Measurements from ENCODE around the gene TCF4.
A peak's percentile ranks its signal among the peaks of the same experiment; 100 is the strongest.

The TCF4 gene

DNA sequence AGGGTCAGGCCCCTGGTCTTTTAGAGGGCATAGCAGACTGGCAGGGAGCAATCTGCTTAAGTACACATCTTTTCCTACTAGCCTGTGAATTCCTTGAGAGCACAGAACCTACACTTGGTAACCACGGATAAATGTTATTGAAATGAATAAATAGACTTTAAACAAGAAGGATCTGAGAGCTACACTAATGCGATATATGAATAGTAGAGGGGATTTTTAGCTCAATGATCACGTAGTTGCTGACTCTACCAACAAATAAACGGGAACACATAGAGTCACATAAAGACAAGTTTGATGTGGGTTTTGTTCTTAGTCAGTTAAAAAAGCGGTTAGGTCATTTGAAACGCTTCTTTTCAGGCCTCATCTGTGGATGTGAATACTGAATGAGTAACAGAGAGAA lies 338.4 kb downstream of the TCF4 start:
- DNase-seq: no peak

DNA sequence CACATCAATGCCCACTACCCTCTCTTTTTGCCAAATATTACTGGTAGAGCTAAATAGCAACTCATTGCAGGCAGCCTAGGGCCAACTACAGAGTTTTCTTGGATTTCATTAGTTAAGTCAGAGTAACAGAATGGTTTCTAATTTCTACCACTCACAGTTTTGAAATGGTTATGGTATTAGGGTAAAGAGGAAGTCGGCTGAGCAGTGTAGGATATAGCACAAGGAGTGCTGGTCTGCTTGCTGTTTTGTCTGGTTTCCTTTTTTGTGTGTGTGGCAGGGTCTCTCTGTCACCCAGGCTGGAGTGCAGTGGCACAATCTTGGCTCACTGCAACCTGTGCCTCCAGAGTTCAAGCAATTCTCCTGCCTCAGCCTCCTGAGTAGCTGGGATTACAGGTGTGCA lies 339.5 kb downstream of the TCF4 start:
- no peak for DNase-seq

DNA sequence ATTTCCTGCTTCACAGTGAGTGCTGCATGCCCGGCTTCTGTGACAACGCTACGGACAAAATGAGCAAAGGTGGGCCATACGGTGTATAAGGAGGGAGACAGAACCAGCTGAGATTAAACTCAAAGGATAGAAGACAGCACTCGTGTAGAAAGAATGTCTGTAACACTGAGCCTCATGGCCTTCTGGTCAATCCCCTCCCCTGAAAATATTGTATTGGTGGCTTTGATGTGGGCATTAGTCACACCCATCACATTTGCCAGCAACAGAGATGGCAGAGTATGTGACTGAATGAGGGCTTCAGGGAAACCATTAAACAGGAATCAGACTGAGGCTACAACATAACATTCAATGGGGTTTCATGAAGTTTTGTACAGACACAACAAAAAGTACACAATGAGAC lies 341.0 kb downstream of the TCF4 start:
- no peak for DNase-seq

GRCh38 chr18:55246278-55246677 lies 341.7 kb downstream of the TCF4 start:
- no peak for DNase-seq

- no peak for DNase-seq
These were observed 342.8 kb downstream of the TCF4 start for GRCh38 chr18:55245211-55245614.

DNA sequence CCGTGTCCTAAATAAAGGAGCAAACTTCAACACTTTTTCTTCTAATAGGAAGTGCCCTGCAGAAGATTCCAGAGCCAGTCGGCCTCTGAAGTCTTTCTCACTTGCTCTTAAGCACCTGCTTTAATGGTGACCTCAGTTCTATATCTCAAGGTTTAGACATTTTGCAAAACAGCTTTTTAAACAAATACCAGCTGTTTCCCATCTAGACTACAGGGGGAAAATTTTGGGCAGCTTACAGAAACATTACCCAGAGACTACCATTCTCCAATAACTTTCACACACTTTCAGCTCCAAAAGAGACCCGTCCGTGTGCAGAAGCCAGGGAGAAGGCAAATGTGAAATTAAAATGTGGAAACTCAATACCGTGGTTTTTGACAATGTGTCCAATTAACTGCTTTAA lies 343.4 kb downstream of the TCF4 start:
- DNase-seq: no peak

- DNase-seq: no peak
These were observed 344.1 kb downstream of the TCF4 start for GRCh38 chr18:55243857-55244256.

DNA sequence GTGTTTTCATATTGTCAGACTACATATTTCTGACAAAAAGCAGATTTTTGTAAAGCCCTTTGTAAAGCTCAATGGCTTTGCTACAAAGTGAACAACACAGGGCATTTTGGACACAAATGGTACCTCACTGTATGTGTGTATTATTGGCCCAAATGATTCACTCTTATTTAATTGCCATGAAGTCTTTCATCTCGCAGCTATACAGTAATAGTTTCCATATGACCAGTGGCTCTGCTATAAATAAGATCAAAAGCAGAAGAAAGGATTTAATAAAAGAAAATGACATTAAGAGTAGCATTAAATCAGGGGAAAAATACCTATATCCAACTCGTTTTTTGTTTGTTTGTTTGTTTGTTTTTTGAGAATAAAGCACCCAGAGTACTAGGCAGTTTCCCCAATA lies 344.7 kb downstream of the TCF4 start:
- DNase-seq: no peak

DNA sequence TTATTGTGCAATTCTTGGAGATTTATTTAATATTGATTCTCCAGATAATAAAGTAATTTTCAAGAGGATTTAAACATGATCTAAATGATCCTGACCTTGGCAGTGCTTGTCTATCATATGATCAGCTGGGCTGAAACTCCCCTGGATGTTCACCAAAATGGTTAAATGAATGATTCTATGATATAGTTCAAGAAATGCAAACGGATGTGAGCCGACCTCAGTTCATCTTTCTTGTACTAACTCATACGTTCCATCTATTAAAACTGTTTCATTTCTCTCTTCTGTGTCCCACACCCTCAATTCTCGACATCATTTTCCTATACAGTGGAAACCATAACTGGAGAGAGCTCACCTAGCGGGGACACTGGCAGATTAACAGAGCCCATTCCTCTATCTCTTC lies 347.0 kb downstream of the TCF4 start:
- no peak for DNase-seq

GRCh38 chr18:55239740-55240139 lies 348.3 kb downstream of the TCF4 start:
- DNase-seq: no peak

- no peak for DNase-seq
These were observed 350.3 kb downstream of the TCF4 start for GRCh38 chr18:55237660-55238059.

GRCh38 chr18:55236150-55236931 lies 351.7 kb downstream of the TCF4 start:
- no peak for DNase-seq

- DNase-seq: no peak
These were observed 352.9 kb downstream of the TCF4 start for GRCh38 chr18:55235094-55235461.

- peak; percentile 73 for DNase-seq
These were observed 353.5 kb downstream of the TCF4 start for GRCh38 chr18:55234366-55235093.

DNA sequence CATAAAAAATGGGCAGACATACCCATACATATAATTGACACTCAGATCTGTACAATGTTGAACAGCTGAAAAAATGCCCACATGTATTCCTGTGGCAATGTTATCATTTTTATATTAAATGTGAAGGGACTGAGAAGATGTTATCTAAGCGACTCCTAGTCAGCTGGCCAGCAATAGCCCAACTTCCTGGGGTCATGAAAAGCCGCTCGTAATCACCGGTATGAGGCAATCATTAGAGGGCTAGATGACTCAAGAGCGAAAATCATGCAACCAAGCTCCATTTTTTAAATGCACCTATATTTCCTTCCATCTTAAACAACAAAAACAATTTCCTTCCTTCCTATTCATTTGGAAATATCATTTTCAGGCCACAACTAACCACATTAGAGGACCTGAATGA lies 354.1 kb downstream of the TCF4 start:
- no peak for DNase-seq

GRCh38 chr18:55232506-55232905 lies 355.5 kb downstream of the TCF4 start:
- DNase-seq: no peak

GRCh38 chr18:55229682-55230081 lies 358.3 kb downstream of the TCF4 start:
- DNase-seq: no peak

DNA sequence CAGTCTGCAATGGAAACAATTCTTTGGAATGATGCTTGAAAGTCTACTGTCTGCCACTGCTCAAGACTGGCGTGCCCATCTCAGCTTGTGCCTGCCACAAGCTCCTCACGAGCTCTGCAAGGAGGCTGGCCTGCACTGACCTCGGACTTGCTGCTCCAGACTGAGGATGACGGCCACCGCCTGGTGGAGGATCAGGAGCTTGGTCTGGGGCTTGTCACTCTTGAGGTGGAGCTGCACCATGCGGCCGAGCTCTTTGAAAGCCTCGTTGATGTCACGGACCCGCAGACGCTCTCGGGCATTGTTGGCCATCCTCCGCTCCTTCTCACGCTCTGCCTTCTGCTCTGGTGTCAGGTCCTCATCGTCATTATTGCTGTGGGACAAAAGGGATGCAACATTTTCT lies 359.3 kb downstream of the TCF4 start:
- no peak for DNase-seq

GRCh38 chr18:55228191-55228590 lies 359.8 kb downstream of the TCF4 start:
- no peak for DNase-seq

DNA sequence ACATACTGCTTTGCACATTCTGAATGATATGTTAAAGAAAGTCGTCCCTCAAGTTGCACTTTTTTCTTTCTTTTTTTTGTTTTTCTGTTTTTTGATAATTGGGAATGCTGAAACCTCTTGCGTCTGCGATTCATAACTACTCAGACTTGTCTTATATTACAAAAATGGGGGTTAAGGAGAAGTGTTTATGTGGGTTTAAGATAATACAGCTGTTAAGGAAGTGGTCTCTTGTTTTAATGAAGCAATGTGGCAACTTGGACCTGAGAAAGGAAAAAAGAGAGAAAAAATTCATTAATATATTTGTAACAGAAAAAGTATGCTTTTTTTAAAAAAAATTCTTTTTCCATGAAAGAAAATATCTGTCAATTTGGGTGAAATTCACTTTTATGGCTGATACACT lies 360.2 kb downstream of the TCF4 start:
- no peak for DNase-seq

- DNase-seq: no peak
These were observed 361.9 kb downstream of the TCF4 start for GRCh38 chr18:55226044-55226443.

DNA sequence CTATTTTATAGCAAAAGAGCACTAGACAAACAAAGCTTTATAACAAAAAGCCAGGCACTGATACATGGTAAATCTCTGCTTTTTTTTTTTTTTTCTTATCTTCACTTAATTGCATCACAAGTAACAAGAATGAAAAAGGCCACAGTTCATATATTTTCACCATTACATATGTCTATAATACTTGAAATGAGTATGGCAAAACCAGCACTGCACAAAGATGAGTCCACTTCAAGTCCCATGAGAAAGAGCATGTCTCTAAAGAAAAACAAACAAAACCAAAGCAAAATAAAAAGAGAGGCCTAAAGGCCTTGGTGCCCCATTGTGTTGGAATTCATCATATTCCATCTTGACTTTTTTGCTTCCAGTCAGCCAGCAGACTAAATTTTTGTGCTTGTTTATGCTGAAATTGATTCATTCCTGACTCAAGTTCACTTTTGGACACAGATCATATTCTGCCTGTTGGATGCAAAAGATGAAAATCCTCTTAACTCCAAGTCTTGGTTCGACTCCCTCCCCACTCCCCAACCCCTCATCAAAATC lies 363.8 kb downstream of the TCF4 start:
- DNase-seq: no peak

- DNase-seq: no peak
These were observed 366.4 kb downstream of the TCF4 start for GRCh38 chr18:55221622-55222021.

DNA sequence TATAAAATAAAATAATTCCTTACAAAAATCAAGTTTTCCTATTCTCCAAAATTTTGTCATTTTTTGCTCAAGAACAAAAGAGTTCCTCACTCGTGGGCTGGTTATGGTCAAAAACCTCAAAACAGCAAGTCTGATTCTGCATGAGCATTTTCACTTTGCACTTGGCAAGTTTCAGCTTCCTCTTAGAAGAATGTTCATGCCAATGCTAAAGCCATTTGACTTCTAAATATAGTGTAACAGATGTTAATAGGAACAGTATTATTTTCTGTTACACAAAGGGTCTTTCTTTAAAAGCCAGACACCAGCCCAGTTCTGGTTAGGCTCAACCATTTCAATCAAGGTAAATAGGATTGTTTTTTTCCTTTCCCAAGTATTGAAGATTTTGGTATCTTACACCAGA lies 367.5 kb downstream of the TCF4 start:
- DNase-seq: no peak
